GM18907 (cell line): ENCODE data around the gene HIC1.

Source experiments
- ATAC-seq: cut with Tn5 transposase; IDR thresholded peaks from one replicate; pipeline ENCODE4 v1.9.1; 2021; ENCODE audit warnings: mild to moderate bottlenecking, moderate library complexity; ENCODE audit not compliant: unreplicated experiment

HIC1 gene

GRCh38 chr17:2075336-2076086, 20.6 kb downstream of the HIC1 start:
- no peak for ATAC-seq

DNA sequence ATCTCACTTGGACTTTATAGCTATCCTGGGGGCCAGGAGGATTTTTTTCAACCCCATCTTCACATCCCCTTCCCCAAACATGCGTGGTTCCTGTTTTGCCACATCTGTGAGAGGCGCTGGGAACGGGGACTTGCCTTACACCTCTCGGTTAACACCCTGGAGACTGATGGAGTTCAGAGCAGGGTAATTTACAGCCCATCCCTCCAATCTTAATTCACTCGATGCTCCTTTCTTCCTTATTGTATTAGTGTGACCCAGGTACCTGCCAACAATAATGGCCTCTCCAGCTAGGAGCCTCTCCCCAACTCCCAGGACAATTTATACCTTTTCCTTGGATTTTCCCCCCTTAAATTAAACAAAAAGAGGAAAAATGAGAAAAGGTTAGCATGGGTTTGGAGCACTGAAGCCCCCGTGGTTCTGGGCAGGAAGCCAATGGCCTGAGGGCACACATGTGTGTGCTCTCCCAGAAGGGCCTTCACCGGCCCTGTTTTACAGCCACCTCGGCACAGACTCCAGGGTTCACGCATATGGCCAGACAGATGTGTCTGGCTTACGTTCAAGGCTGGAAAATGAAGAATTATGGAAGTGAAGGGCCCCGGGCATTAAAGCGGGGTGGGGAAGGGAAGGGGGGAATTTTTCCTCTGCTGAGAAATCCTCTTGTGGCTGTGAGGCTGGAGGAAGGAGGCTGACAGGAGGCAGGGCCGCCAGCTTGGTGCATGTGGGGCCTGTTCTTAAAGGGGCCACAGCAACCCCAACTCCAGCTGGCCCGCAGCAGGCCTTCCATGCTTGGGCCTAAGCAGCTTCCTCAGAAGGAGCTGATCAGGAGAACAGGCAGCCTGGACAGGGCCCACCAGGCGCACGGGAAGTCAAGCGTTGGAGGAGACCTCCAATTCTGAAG, 21.4 kb downstream of the HIC1 start:
- no peak for ATAC-seq

DNA sequence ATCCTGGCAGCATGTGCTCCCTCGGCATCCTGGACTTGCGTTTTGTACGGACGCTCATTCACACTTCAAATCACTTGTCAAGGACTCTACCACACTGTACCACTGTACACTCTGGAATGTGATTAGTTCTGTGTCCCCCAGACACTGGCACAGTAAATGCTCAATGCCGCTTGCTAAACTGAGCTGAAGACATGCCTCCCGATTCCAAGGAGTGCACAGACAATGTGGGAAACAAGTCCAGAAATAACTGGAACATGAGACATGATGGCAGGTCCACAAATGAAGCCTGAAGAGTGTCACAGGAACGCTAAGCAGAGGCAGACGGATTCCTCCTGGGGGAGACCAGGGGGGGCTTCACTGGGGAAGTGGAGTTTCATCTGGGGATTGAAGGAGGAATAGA, 22.1 kb downstream of the HIC1 start:
- no peak for ATAC-seq

DNA sequence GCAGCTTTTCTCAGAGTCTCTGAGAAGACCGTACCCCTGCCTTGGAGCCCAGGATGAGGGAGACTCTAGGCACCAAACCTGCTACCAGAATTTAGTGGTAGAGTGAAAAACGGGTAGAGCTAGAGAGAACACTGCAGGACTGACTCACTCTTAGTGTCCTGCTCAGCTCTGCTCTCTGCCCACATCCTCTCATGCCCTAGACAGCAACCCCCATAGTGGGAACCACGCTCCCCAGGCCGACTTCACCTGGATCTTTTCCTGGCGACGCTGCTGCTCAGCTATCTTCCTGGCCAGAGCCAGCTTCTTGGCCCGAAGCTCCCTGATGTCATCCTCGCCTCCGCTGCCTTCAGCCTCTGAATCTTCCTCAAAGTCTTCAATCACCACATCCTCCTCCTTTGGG, 26.7 kb downstream of the HIC1 start:
- ATAC-seq = no peak

DNA sequence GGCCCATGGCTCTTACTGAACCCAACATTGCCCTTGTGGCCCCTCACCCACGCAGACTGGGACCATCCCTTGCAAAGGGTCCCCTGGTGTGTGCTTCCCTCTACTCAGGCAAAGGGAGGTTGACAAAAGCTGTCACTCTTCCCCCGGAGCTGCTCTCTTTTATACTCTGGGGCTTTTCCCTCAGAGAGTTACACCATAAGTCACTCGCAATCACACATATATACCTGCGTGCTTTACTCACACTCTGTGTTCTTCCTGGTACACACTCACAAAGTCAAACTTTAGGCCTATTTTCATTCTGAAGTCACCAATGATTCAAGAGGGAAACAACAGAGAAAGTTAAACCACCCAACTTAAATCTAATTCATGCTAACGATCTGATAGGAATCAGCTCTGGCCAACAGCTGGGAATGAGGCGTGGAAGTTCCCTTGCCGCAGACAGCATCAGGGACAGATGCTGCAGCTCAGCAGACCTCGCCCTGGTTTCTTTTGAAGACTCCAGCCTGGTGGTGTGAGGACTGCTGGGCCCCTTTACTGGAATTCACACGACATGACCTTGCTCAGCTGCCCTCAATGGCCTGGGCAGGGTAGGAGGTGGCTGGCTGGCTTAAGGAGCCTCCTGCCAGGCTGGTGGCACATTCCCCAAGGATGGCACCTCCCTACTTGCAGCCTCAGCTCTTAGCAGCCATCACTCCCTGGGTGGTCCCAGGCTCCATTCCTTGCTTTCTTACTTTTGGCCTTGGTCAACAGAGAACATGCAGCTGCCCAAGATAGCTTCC, 27.3 kb downstream of the HIC1 start:
- ATAC-seq = no peak

DNA sequence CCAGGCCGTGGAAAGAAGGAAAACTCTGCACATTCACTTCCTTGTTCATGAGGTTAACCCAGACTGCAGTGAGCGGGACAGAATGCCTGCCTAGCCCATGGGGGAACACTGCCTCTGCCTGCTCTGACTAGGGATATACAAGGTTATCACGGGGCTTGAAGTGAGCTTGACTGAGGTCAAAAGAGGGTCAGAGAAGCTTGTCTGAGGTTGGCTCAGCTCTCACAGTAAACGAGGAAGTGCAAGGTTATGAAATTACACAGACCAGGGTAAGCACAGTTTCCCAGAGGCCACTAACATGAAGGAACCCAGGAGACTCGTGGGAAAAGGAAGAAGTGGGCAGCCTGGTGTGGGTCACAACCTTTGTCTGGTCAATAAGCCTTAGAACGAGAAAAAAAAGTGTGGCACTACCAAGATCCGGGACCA, 28.7 kb downstream of the HIC1 start:
- peak; percentile 57 for ATAC-seq

DNA sequence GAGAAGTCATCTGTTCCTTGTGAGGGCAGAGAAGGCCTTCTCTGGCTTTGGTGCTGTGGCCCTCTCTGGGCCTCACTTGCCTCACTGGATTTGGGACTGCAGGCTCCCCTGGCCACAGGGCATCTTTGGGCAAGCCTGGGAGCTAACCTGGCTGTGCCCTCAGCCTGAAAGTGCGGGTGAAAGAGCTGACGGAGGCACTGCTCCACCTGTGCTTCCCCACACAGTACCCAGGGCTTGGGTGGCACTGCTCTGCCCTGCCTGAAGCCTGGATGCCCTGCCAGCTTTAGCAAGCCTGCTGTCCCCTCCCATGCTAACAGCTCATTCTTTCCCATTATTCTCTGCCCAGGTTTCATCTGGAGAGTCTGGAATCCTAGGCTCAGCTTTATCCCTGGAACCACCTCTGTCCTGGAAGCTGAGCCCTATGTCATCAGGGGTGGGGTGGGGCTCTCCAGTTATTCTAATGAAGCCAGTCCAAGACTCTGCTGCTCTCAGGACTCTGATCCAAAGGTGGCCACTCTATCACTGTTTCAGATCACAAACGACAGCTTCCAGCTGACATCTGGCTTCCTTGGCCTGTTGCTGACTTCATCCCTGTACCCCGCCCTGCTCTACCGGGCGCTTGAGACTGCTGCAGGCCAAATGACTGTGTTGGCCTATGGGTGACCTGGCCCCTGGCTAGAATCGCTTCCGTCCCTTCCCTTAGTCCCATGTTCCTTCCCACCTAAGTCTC, 29.3 kb downstream of the HIC1 start:
- ATAC-seq = peak; percentile 8

- no peak for ATAC-seq
Observed at GRCh38 chr17:2084766-2085647, 30.1 kb downstream of the HIC1 start.

- no peak for ATAC-seq
Observed at GRCh38 chr17:2085648-2085949, 30.7 kb downstream of the HIC1 start.

DNA sequence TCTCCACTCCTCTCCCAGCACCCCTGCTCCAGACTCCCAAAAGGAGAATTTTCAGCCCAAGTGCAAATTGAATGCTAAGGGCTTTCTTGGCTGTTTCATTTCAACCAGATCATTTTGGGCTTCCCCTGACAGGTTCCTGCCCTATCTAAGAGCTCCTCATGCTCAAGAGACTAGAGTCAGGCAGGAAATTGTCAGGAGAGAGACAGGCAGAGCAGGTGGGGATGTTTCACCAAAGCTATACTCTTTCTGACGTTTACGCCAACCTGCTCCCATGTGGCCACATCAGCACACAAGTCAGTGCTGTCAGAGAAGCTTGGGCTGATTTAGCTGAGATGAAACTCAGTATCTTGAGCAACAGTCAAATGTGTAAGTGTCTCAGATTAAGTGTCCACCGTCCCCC, 31.4 kb downstream of the HIC1 start:
- ATAC-seq = no peak

DNA sequence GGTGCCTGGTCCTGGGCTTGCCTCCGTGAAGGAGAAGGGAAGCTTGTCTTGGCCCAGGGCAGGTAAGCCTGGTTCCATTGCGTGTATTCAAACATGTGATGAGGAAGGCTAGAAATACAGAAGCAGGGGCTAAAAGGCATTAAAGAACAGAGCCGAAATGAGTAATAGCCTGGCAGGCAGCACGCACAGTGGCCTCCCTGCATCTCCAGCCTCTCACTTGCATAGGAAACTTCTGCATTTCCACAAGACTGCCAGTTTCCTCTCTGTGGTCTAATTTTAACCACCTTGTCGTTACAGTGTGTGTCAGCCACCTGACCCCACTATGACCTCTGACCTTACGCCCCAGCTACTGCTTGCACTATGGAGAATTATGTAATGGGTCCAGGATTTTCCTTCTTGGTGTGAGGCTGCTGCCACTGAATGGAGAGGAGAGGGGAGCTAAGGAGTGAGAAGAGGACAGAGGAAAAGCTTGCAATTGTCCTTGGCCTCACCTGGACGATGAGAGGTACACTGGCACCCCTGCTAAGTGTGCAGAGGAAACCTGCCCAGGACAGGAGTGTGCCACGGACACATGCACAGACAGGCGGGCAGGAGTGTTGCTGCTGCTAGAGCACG, 32.8 kb downstream of the HIC1 start:
- peak; percentile 50 for ATAC-seq

GRCh38 chr17:2089021-2089422, 34.1 kb downstream of the HIC1 start:
- ATAC-seq = peak; percentile 26

DNA sequence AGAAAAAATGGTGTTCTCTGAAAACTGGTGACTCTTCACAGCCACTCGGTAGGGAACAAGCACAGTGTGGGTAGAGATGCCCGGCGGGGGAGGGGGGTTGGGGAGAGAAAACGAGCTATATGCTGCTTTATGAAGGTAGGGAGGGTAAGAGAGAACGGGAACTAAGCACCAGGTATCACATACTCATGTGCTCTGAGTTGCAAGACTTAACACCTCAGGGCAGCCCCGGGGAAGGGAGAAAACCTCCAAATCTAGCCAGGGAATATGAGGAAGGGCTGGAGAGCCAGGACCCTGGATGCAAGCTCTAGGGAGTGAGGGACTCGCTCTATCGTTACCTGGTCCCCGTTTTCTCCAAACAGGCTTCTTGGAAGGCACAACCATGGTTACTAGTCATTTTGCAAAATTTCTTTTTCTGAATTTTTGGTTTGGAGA, 35.3 kb downstream of the HIC1 start:
- ATAC-seq = no peak

GRCh38 chr17:2090804-2091534, 36.1 kb downstream of the HIC1 start:
- ATAC-seq = no peak

GRCh38 chr17:2092253-2092652, 37.4 kb downstream of the HIC1 start:
- ATAC-seq = no peak

- ATAC-seq = no peak
Observed at GRCh38 chr17:2093349-2093748, 38.4 kb downstream of the HIC1 start.

DNA sequence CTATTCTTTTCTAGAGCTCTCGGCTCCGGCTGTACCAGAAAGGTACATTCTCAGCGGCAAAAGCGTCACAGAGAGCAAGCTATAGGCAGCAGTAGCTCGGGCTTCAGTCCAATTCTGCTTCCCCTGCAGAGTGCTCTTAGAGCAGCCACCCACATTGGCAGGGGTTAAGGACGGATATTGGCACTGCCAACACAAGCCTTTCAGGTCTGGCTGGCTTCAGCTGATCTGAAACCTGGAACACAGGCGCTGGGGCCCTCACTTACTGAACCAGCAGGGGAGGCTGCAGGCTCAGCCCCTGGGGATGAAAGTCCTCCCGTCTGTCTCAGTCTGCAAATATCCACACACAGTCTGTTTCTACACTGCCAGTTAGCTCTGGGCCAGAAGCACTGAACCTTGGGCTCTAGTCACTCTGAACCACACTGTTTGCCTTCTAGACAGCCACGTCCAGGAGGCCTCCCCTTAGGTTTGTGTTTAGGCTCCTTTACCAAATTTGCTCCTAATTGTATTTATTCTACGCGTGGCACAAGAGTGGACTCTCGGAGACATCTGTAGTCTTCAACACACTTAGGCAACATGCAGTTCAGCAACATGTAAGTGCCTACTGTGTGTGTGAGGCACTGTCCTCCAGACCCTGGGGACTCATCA, 40.1 kb downstream of the HIC1 start:
- ATAC-seq = no peak

DNA sequence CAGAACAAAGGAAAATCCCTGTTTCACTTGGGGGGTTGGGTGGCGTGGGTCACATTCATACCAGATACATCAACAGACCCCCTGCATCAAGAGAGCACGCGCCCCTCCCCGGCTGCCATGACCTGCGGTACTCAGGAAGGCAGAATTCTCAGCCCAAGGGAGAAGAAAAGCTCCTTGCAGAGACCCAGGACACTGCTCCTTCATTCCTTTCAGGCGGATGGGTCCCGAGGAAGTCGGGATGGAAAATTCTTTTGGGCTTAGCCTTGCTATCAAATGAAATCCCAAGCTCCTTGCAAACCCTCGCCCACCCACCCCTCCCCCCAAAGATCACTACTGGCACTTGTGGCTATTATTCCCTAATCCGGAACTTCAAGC, 40.6 kb downstream of the HIC1 start:
- no peak for ATAC-seq
